Left lung (tissue), 10 donors: ENCODE measurements around the gene SMARCAD1. TPM values are rescaled to one million over a fixed set of nuclear protein-coding genes. Genes with fewer than 3 reads are reported as not detected.

Experiments
- ATAC-seq: fragments of 200-7000 bp; cut with Tn5 transposase; one replicate; pipeline ENCODE4 v1.9.1; 2020; ENCODE audit warnings: moderate library complexity
- DNase-seq, 4 donors: peaks; one replicate each; pipeline ENCODE4 v3.0.0-alpha.2; 2013 to 2020
- H3K27ac ChIP-seq, 2 donors: fragments of 200-600 bp; sonication (generic) in 1 of 2; one replicate each; pipeline versions ENCODE4 v1.5.0 to v1.8.0; 2020 to 2021
- H3K27me3 ChIP-seq, 2 donors: fragments of 200-600 bp; sonication (generic) in 1 of 2; one replicate each; pipeline versions ENCODE4 v1.5.0 to v1.8.0; 2020 to 2021
- H3K36me3 ChIP-seq, 2 donors: fragments of 200-600 bp; sonication (generic) in 1 of 2; one replicate each; pipeline versions ENCODE4 v1.5.0 to v1.8.0; 2020 to 2021
- H3K4me1 ChIP-seq, 2 donors: fragments of 200-600 bp; one replicate each; pipeline ENCODE4 v1.8.0; 2021
- H3K4me3 ChIP-seq, 2 donors: fragments of 200-600 bp; sonication (generic) in 1 of 2; one replicate each; pipeline versions ENCODE4 v1.5.0 to v1.8.0; 2020 to 2021; ENCODE audit warnings: mild to moderate bottlenecking in 1 of 2
- H3K9me3 ChIP-seq, 2 donors: fragments of 200-600 bp; sonication (generic) in 1 of 2; one replicate each; pipeline versions ENCODE4 v1.5.0 to v1.8.0; 2020 to 2021
- CTCF ChIP-seq, 2 donors: fragments of 200-600 bp; sonication (generic) in 1 of 2; IDR thresholded peaks; one replicate each; pipeline versions ENCODE4 v1.5.0 to v1.8.0; 2021; ENCODE audit warnings: antibody characterized with exemption in 2 of 2
- intact Hi-C, 2 donors: fragments of 100-400 bp; cut with DNase I; formaldehyde crosslinking; loops; one replicate each; pipeline versions ENCODE4 v1.11.2 to v1.14.2; 2022
- polyA plus RNA-seq, 6 donors: library from polyadenylated mRNA; unstranded; fragments of 120-200 nt; gene quantifications; one replicate each; pipeline ENCODE4 v1.2.1, GENCODE V29; 2013; ENCODE audit not compliant: insufficient read length in 6 of 6
- total RNA-seq, 2 donors: library from RNA; stranded (reverse); fragmentation: NEBNext Ultra II Directional; extraction: Animal tissue kit (Norgen Biotek cat#: 25700); gene quantifications; one replicate each; pipeline ENCODE4 v1.2.1, GENCODE V29; 2021
- donor health status: DM: no; HTN: yes; CAD: no.
- donor health status: DM: no; HTN: no; CAD: no.

SMARCAD1 gene
- total and polyA plus RNA-seq, 8 donors, result 20.9 to 65.5 (median 55.5) TPM

GRCh38 chr4:94267037-94267436, 59.4 kb downstream of the SMARCAD1 start:
- Histone ChIP-seq H3K4me1 (no peaks in the 10 kb centered on the region), H3K9me3 (no peaks in the 10 kb centered on the region), H3K36me3 (peaks cover 0 to 5% of the 10 kb centered on the region in 2 donors), H3K27ac (no peak overlapping the region), H3K27me3 (no peaks in the 10 kb centered on the region), H3K4me3 (no peak overlapping the region)
- intact Hi-C loops, result no loop called here
- ATAC-seq (no peak), DNase-seq (no peak)
- no peak for TF ChIP-seq CTCF (IDR thresholded peaks at IDR 0.05)

GRCh38 chr4:94271248-94271647, 63.6 kb downstream of the SMARCAD1 start:
- H3K4me1 ChIP-seq, result no peaks in the 10 kb centered on the region
- H3K27ac ChIP-seq, result no peak overlapping the region
- ATAC-seq (no peak), DNase-seq (no peak)
- H3K27me3 ChIP-seq, result no peaks in the 10 kb centered on the region
- H3K36me3 ChIP-seq, result peaks cover 0 to 36% of the 10 kb centered on the region in 2 donors
- TF ChIP-seq CTCF (IDR thresholded peaks at IDR 0.05), result no peak
- intact Hi-C loops, result no loop called here
- no peaks in the 10 kb centered on the region for H3K9me3 ChIP-seq
- H3K4me3 ChIP-seq, result no peak overlapping the region

GRCh38 chr4:94274912-94275311, 67.2 kb downstream of the SMARCAD1 start:
- Histone ChIP-seq H3K9me3 (no peaks in the 10 kb centered on the region), H3K4me3 (no peak overlapping the region), H3K36me3 (peaks cover 0 to 71% of the 10 kb centered on the region in 2 donors), H3K27me3 (no peaks in the 10 kb centered on the region), H3K4me1 (no peaks in the 10 kb centered on the region), H3K27ac (no peak overlapping the region)
- ATAC-seq, result no peak
- DNase-seq, result no peak
- no peak for TF ChIP-seq CTCF (IDR thresholded peaks at IDR 0.05)
- intact Hi-C loops, result no loop called here

- no peaks in the 10 kb centered on the region for H3K4me1 ChIP-seq
- no peak for ATAC-seq
- H3K9me3 ChIP-seq, result no peaks in the 10 kb centered on the region
- H3K4me3 ChIP-seq, result no peak overlapping the region
- no peak for TF ChIP-seq CTCF (IDR thresholded peaks at IDR 0.05)
- H3K36me3 ChIP-seq, result peaks cover 0 to 83% of the 10 kb centered on the region in 2 donors
- H3K27ac ChIP-seq, result no peak overlapping the region
- no peak for DNase-seq
- H3K27me3 ChIP-seq, result no peaks in the 10 kb centered on the region
- intact Hi-C loops, result no loop called here
Observed at GRCh38 chr4:94276204-94276603, 68.5 kb downstream of the SMARCAD1 start.

- Histone ChIP-seq H3K9me3 (no peaks in the 10 kb centered on the region), H3K4me3 (no peak overlapping the region), H3K4me1 (no peaks in the 10 kb centered on the region), H3K27ac (no peak overlapping the region), H3K36me3 (peaks cover 0 to 85% of the 10 kb centered on the region in 2 donors), H3K27me3 (no peaks in the 10 kb centered on the region)
- DNase-seq (peak in 2 of 4 donors; percentile 29 to 32), ATAC-seq (no peak)
- intact Hi-C loops, result no loop called here
- no peak for TF ChIP-seq CTCF (IDR thresholded peaks at IDR 0.05)
Observed at GRCh38 chr4:94277534-94277933, 69.9 kb downstream of the SMARCAD1 start.
